ENCODE results near the gene ARPC2.

Gene ARPC2

DNA sequence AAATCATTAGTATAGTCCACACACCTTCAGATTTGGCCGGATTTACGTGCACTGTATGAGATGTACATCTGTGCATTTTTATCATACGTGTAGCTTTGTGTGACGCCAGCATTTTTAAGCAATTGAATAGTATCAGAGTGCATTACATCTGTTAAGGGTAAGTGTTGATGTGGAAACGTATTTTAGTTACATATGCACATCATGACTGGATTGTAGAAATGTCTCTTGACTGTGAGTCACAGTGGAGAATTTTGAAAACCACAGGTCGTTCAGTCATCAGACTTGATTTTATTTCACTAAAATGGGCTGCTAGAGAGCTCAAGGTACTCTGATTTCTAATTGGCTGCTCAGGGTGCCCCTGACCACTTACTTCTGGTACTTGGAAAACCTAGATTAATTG, 38.5 kb downstream of the ARPC2 start:
- no peak for DNase-seq (ENCODE audit: low read depth)

DNA sequence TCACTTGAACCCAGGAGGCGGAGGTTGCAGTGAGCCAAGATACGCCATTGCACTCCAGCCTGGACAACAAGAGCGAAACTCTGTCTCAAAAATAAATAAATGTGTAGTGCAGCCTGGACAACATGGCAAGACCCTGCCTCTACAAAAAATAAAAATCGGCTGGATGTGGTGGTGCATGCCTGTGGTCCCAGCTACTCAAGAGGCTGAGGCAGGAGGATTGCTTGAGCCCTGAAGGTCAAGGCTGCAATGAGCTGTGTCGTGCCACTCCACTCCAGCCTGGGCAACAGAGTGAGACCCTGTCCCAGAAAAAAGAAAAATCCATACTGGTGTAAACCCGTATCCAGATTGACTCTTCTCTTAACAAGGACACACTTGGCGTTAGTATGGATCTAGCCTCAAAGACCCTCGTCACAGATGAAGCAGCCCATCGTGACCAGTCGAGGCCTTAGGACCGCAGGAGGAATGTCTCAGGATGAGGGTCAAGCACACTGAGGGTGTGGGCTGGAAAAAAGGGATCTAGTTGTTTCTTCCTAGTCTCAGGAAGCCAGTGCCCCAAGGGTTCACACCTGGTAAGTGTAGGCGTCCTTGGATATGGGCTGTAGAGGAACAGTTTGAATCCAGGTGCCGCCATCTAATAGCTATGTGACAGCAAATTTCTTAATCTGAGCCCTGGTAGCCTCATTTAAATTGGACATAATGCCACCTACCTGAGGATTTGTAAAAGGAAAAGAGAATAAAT, 39.8 kb downstream of the ARPC2 start:
- no peak for DNase-seq (ENCODE audit: low read depth)

DNA sequence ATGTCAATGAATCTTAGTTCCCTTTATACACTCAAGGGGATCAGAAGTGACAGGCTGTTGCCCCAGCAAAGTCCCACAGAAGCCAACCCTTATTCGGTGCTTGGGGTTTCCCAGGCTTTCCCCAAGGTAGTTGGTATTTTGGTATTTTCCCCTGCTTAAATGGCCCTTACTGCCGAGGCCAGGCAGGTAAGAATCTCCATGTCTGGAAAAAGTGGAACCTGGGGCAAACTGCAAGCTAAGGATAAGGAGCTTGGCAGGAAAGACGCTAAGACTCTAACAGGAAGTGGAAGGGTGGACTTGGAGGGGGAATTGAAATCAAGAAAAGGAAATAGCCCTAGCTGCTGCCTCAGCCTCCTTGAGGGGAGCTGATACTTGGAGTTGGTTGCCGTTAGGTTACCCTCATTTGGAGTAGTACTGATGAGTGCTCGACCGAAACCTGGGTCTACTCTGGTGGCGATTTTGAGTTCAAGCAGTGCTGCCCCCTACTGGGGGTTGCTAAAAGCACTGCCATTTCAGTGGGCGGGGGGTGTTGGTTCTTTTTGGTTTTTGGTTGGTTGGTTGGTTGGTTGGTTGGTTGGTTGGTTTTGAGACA, 40.5 kb downstream of the ARPC2 start:
- DNase-seq (ENCODE audit: low read depth), result peak; percentile 55

DNA sequence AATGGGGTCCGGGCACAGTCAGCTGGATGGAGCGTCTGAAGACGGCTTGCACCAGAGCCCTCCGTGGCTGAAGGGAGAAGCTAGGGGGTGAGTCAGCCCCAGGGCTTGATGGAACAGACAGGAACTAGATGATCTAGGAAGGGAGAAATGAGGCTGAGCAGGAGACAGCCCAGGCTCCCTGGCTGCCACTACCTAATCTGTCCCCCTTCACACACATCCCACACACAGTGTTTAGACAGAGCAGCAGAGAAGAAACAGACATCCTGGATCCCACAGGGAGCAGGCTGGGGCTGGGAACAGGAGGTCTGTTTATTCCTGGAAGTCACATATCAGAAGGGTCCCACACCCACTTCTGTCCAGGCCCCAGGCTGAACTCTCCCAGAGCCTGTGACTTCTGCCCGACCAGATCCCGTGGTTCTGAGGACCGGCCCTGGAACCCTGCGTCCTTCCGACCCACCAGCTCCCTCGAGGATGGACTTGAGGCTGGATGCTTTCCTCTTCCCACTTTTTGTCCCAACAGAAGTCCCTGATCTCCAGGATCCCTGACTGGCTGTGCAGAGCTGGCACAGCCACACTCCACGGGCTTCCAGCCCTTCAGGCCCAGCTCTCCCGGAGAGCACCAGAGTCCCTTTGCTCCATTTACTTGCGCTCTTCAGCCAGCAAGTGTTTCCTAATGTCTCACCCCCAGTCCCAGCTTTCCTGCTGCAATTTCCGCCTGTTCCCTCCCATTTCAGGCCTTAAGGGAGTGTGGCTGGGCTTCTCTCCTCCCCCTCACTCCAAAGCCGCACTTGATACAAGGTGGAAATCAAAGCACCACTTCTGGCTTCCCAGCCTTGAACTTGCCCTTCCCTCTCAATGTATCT, 42.3 kb downstream of the ARPC2 start:
- no peak for DNase-seq (ENCODE audit: low read depth)

DNA sequence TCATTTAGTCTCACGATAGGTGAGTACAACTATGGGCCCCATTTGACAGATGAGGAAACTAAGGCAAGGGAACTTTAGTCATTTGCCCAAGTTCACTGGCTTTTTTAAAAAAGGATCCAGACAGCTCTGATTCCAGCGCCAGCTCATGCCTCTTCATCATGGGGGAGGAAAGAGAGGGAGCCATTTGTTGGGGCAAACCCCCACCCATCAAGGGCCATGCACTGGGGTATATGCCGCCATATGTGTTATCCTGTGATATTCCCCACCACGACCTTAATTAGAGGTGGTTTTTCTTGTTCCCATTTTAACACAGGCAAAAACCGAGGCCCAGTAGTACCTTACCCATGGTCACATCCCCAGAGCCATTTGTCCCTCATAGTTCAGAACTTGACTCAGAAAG, 43.2 kb downstream of the ARPC2 start:
- DNase-seq (ENCODE audit: low read depth), result no peak

DNA sequence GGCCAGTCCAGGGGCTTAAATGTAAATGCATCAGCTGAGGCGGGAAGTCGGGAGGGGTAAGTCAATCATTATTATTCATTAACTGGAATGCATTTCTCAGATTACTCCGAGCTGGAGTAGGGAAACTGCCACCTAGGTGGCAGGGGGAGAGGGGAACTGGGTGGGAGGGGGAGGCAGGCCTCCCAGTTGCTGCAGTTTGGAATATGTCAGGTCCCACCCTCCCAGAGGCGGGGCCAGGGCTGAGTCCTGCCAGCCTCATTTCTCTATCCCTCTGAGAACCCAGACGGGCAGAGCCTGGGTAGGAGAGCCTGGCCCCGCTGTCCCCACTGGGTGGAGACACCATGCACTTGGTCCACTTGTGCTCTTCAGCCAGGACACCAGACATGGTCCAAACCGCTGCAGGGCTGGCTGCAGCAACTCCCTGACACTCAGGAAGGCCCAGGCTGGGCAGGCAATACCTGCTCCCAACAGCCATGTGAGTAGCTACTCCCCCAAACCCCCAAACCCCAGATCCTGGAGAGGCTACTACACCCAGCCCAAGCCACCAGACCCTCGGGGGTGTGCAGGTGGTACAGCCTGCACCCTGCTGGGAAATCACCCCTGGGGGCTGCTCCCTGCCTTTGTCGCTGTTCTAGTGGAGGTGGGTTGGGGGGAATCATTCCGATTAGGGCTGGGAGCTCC, 43.9 kb downstream of the ARPC2 start, which contains the start of gene GPBAR1:
Gene GPBAR1, plus strand, starts transcription at position 274 of the 681 bp plus-strand sequence. CDS start 1,710 bp downstream, outside the sequence.
- DNase-seq (ENCODE audit: low read depth), result no peak

DNA sequence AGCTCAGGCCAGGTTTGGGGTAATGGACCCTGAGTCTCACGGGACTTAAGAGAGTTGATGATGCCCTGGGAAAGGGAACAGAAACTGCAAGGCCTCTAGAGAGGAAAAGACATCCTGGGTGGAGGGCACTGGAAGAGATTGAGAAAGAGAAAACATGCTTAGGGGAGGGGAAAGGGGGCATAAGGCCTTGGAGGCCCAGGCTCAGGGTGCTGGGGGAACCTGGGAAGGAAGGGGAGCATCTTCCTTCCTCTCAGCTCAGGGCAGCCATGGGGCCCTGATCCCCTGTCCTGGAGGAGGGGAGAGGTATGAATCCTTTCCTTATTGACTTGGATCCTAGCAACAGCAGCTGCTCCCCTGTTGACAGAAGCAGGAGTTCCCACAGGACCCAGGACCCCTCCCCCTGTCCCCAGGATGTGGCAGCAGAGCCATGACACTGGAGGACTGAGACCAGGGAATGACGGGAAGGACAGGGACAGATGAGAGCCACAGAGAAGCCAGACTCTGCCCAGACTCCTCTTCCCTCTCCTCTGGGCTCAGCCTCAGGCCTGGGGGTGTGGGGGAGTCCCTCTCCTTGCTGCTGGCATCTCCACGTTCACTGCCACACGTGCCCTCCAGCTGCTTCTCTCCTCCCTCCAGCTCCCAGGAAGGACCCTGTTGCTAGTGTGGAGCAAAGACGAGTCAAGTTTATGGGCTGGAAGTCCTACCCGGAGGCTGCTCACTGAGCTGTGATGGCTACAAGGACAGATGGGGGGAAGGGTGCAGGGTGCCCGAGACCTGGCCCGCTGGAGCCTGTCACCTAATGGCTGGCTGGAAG, 44.6 kb downstream of the ARPC2 start:
- no peak for DNase-seq (ENCODE audit: low read depth)

DNA sequence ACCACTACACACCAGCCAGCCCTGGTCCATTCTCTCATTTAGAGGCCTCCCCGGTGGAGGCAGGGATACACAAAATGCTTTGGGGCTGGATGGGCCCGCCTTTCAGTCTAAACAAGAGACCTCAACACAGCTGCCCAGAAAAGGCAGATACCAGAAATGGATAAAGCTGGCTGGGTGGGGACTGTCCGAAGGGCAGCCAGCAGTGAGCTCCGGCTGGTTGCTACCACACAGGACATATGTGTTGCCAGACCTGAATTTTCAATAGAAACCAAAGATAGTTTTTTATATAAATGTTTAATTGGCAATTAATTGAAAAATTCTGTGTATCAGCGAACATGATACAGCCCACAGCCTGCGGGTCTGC, 45.2 kb downstream of the ARPC2 start:
- no peak for DNase-seq (ENCODE audit: low read depth)

DNA sequence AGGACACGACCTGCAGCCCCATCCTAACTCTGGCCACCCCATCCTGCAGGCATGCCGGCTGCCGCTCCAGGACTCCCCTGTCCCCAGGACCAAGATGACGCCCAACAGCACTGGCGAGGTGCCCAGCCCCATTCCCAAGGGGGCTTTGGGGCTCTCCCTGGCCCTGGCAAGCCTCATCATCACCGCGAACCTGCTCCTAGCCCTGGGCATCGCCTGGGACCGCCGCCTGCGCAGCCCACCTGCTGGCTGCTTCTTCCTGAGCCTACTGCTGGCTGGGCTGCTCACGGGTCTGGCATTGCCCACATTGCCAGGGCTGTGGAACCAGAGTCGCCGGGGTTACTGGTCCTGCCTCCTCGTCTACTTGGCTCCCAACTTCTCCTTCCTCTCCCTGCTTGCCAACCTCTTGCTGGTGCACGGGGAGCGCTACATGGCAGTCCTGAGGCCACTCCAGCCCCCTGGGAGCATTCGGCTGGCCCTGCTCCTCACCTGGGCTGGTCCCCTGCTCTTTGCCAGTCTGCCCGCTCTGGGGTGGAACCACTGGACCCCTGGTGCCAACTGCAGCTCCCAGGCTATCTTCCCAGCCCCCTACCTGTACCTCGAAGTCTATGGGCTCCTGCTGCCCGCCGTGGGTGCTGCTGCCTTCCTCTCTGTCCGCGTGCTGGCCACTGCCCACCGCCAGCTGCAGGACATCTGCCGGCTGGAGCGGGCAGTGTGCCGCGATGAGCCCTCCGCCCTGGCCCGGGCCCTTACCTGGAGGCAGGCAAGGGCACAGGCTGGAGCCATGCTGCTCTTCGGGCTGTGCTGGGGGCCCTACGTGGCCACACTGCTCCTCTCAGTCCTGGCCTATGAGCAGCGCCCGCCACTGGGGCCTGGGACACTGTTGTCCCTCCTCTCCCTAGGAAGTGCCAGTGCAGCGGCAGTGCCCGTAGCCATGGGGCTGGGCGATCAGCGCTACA, 45.9 kb downstream of the ARPC2 start:
- DNase-seq (ENCODE audit: low read depth), result no peak

DNA sequence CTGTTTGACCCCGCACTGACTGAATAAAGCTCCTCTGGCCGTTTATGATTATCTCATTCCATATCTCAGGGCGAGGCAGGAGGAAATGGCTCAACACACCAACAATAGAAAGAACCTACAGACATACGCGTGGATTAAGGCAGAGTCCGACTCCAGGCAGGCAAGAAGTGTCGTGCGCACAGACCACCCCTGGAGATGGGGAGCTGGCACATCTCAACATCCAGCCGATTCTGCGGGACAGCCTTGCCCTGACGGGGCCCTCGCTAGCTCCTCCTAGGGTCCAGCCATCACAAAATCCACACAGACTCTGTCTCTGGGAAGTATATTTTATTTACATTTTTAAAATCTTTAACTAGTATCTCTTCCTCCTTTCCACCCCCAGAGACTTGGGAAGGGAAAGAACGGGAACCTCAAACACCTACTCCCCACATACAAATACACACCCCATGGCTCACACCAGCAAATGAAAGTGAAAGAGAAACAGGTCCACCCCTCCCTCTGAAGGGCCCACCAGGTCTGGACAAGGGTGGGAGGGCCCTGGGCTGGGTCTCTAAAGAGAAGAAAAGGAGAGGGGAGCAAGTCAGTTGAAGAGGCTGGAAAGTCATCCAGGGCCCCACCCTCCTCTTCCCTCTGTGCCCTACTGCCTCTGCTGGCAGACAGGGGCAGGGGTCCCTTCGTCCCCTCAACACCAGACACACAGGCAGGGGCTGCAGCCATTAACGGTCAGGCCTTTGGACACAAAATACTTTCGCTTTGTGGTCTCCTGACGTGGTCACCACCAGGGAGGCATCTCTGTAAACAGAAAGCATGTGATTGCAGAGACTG, 47.0 kb downstream of the ARPC2 start:
- no peak for DNase-seq (ENCODE audit: low read depth)

DNA sequence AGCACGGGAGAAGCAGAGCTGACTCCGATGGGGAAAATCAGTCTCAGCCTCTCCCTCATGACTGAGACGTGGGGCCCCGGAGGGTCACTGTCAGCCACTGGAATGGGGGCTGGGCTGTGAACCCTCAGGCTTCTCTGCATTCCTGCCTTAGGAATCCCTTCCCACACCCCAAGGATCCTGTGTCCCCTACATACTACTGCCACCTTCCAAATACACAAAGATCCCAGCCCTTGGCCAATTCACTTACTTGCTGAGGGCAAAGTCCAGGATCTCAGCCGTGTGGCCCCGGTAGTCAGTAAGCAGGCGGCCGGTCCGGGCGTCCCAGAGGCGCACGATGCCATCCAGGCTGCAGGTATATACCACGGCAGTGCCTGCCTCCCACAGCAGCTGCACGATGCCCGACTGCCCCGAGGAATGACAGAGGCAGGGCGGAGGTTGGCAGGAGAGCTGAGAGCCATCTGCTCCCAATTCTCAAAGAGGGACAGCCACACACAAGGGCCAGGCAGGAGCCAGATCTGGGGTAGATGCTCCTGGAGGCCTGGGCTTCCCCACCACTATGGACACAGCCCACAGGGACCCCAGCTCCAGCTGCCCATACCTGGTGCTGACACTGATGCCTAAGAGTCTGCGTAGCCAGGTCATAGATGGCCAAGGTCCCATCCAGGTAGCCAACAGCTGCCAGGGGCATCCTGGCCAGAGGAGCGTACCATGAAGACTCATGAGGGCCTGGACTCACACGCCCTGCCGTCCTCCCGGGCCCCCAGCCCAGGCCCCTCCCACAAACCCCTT, 48.0 kb downstream of the ARPC2 start:
- DNase-seq (ENCODE audit: low read depth), result no peak

DNA sequence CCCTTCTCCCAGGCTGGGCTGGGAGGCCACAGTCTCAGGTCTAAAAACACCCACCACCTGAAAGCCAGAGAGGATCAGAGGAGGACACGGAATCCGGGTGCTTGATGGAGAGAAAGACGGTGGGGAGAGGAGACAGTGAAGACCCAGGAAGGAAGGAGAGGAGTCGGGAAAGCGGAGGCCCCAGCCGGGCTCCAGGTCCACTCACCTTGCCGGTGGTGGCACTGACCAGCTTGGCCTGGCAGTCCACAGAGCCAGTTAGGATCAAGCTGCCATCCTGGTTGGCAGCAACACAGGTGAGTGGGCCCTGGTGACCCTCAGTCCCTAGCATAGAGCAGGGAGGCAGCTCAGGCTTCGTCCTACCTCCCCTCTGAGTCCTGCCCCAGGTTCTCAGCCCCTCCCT, 48.6 kb downstream of the ARPC2 start:
- DNase-seq (ENCODE audit: low read depth), result no peak

DNA sequence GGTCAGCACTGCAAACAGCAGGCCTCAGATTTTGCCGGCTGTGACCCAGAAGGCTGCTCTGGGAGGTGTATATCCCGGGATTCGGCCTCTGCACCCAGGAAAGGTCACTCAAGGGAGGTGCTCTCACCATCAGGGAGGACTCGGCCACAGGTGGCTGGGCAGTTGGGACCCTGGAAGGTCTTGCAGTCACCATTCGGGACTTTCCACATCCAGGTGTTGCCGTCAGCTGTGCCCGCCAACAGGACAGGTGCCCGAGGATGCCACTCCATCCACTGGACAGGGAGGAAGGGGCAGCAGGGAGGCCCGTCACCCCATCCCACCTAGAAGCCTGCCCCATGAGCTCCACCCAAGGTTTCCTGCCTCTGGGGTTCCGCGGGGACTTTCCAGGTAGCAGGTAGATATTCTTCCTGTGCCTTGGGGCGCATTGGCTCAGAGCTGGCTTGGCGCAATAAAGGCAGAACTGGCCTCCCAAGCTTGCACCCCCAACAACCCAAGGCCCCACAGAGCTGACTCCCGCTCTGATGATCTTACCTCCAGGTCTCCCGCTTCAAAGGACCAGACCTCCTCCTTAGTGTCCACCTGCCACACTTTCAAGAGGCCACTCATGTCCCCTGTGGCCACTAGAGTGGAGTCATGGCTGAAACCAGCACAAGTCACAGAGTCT, 49.5 kb downstream of the ARPC2 start:
- no peak for DNase-seq (ENCODE audit: low read depth)

DNA sequence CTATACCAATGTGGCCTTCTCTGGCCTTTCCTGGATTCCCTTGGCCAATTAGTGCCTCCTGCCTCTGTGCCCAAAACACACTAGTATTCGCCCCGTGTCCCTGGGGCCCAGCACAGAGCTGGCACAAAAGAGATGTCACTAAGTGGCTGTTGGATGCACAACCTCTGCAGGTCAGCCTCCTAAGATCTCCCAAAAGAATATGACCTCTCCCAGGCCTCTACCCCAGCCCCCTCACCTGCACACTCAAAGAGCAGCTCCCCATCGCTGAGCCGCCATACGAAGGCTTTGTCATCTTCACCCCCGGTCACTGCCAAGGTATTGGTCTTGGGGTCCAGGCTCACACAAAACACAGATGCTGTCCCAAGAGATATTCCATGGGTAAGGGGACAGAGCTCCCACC, 50.3 kb downstream of the ARPC2 start:
- DNase-seq (ENCODE audit: low read depth), result no peak

DNA sequence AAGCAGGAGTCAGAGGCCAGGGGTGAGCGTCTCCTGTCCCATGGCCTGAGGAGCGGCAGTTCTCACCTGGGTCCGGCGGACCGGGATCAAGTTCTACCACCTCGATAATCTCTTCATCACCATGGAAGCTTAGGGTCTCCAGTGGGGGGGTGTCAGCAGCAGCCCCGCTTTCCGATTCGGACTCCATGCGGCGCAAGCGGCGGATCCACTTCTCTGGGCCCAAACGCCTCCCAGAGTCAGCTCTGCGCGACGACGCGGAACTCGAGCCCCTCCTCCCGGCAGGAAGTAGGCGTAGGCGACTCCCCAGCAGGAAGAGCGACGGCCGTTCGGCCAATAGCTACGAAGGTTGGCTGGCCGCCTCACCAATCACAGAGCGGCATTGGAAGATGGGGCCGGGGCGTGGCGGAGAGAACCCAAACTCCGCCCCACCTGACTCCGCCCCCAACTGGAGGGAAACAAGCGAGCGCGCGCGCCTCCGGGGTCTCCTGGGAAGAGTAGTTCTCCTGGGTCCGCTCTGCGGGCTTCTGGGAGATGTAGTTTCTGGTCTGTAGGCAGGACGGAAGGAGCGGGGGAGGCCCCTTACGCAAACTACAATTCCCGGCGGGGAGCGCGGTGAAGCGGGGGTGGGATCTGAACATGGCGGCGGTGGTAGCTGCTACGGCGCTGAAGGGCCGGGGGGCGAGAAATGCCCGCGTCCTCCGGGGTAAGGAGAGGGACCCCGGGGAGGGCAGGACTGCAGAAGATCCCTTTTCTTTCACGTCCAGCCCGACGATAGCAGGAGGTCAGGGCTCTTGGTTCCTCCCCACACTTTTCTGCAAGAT, 53.1 kb downstream of the ARPC2 start, which contains the start of the genes AAMP and PNKD:
Gene AAMP, minus strand, starts transcription at position 238 of the 821 bp plus-strand sequence. Its CDS starts 51 bp downstream, at position 187.
Gene PNKD, plus strand, starts transcription at position 620 of the 821 bp plus-strand sequence. Its CDS starts 17 bp downstream, at position 637.
- peak; percentile 100 for DNase-seq (ENCODE audit: low read depth)

DNA sequence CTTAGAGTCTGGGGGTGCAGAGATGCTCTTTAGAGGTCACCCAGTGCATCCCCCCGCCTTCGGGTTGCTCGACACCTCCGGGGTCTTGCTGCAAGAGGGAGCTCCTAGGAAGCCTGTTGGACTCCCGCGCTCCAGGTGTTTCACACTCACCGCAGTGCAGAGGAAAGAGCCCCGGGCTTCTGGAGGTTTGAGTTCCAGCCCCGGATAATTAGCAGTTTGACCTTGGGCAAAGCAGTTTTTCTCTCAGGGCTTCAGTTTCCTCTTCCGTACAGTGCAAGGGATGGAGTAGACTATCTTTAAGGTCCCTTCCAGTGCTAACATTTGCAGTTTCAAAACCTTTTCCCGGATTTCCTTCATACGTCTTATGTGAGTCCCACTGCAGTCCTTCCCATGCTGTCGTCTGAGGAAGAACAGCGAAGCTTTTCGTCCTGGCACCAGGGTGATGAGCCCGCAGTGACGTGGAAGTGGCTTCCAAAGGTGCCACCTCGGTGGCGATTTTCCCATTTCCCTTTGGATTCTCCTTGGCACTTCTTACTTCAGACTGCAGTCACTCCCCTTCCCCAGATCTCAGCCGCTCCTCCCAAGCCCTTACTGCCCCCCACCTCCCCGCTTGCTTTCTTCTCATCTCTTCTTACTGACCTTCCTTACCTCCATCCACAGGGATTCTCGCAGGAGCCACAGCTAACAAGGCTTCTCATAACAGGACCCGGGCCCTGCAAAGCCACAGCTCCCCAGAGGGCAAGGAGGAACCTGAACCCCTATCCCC, 53.9 kb downstream of the ARPC2 start:
- no peak for DNase-seq (ENCODE audit: low read depth)

All from activated gamma-delta T cell treated with anti-CD3 and anti-CD28 coated beads, Interleukin-2, amount 50 U/mL, for 16 hours (primary cell).